Fibroblast of lung (primary cell): ENCODE data around the gene FBXO47.

ENCODE experiments used
- CTCF ChIP-seq, 2 donors: IDR thresholded peaks in 1 of 2; conservative IDR thresholded peaks in 1 of 2; 1 replicate in 1 of 2; 2 replicates in 1 of 2; pipeline ENCODE4 v1.5.1; 2011 to 2012; ENCODE audit warnings: low read length in 2 of 2, control low read depth in 1 of 2, inconsistent platforms in 1 of 2, low read depth in 1 of 2, mild to moderate bottlenecking in 1 of 2
- EZH2 ChIP-seq: IDR thresholded peaks from 2 replicates; pipeline ENCODE4 v1.5.1; 2012; ENCODE audit warnings: low read length, control low read depth, mild to moderate bottlenecking; ENCODE audit errors: missing control alignments

- TF ChIP-seq EZH2 (no peak), CTCF (conservative IDR thresholded peaks at IDR 0.05 in 1 of 2, IDR thresholded peaks at IDR 0.05 in 1 of 2; ENCODE audit: low read depth in 1 of 2, low read length in 2 of 2) (no peak)
Observed at GRCh38 chr17:38960402-38960801, 6.8 kb downstream of the FBXO47 start.
